Right lobe of liver (tissue), 4 donors: ENCODE measurements around the gene PLXNC1.

Source experiments
- CTCF ChIP-seq, 4 donors: fragments of 200-600 bp in 3 of 4; fragments of 450-650 bp in 1 of 4; IDR thresholded peaks; one replicate each; pipeline versions ENCODE4 v1.5.1 to v1.8.0; 2016 to 2022; ENCODE audit warnings: antibody characterized with exemption in 4 of 4, mild to moderate bottlenecking in 2 of 4
- POLR2A ChIP-seq: fragments of 450-650 bp; IDR thresholded peaks from one replicate; pipeline ENCODE4 v1.6.1; 2017; ENCODE audit warnings: antibody characterized with exemption, mild to moderate bottlenecking
- donor health status: DM: no; HTN: no; CAD: no.
- donor health status: DM: no; HTN: no; CAD: no.
- donor health status: DM: no; HTN: yes; CAD: no.

GRCh38 chr12:94333396-94333795 is 185.0 kb downstream of the PLXNC1 start:
- no peak for TF ChIP-seq CTCF (IDR thresholded peaks at IDR 0.05)
- TF ChIP-seq POLR2A = no peak
